GM12892 (cell line): Measurements from ENCODE around the gene ZFYVE27.

Experiments
- DNase-seq: peaks from one replicate; pipeline ENCODE4 v3.0.0; 2011; ENCODE audit not compliant: insufficient read length
- FAIRE-seq: peaks from 2 replicates; lab custom pipeline; 2011; peaks lifted over from hg19 to GRCh38; lab: Jason Lieb, UNC
- POLR2A ChIP-seq: IDR thresholded peaks from 2 replicates; pipeline ENCODE4 v1.6.1; 2011; ENCODE audit warnings: low read depth, low read length, control low read depth
- POLR2AphosphoS5 ChIP-seq: IDR thresholded peaks from 2 replicates; pipeline ENCODE4 v1.6.1; 2011; ENCODE audit warnings: low read depth, low read length, control low read depth
- TAF1 ChIP-seq: IDR thresholded peaks from 2 replicates; pipeline ENCODE4 v1.6.1; 2011; ENCODE audit warnings: low read depth, mild to moderate bottlenecking, control low read depth, low read length, borderline replicate concordance

ZFYVE27 gene

GRCh38 chr10:97759158-97759887, 22.4 kb downstream of the ZFYVE27 start:
- peak; percentile 71 for DNase-seq
- peak; percentile 36; the same call in 1 of the 2 replicates for TF ChIP-seq POLR2AphosphoS5
- no peak for TF ChIP-seq POLR2A
- no peak for TF ChIP-seq TAF1
- FAIRE-seq = peak; percentile 74

GRCh38 chr10:97759946-97760345, 23.0 kb downstream of the ZFYVE27 start:
- no peak for TF ChIP-seq POLR2A
- TF ChIP-seq TAF1 = no peak
- no peak for TF ChIP-seq POLR2AphosphoS5
- FAIRE-seq (no peak), DNase-seq (no peak)

DNA sequence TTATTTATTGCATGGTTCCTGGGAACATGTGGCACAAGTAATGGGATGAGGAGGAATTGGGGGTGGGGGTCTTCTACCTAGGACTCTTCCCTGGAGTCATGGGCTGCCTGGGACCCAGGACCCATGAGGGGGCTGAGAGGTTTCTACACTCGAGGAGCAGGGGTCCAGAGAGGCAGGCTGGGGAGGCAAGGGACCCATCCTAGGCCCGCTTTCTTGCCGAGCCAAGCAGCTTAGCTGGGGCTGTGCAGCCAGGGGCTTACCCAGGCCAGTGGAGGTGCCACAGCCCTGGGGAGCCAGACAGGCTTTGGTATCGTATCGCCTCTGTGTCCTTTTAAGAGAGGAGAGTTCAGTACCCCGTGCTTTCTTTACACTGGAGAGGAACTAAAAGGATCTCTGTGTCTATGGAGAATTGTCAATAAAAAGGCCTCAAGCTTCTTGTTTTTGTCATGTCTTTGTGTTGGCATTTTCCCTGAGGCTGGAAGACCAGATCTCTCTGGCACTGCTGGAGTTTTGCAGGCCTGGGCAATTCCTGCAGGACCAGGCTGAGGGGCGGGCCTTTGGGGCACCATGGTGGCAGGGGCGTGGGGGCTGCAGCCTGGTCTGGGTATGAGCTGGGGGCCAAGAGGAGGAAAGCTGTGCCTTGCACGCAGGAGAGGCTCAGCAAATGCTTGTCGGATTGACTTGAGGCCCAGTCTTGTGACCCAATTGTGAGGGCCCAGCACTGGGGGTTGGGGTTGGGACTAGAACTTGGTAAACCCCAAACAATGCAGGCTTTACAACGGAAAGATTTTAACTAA, 23.7 kb downstream of the ZFYVE27 start:
- TF ChIP-seq POLR2A (no peak), POLR2AphosphoS5 (no peak), TAF1 (no peak)
- no peak for FAIRE-seq

DNA sequence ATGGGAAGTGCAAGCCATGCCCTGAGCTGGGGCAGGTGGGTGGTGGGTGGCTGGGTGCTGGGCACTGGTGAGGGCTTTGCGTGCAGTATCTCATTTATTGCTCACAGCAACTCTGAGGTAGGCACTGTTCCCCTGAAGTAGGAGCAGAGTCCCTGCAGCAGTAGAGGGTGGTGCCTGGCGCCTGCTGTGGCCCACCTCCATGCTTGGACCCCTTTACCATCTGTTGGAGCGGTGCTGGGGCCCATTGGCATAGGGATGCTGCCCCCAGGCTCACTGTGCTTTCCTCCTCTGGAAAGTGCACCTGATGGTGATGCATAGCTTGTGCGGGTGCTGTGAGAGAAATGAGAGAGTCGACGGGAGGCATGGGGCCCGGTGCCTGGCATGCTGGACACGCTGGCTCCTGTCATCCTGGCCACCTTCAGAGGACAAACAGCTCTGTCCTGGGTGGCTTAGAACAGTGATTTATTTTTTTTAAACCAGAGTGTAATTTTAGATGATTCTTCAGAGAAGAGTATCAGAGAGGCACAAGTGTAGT, 24.5 kb downstream of the ZFYVE27 start:
- no peak for FAIRE-seq

More for the DNA sequence above, 23.7 kb downstream of the ZFYVE27 start:
- DNase-seq = no peak

DNA sequence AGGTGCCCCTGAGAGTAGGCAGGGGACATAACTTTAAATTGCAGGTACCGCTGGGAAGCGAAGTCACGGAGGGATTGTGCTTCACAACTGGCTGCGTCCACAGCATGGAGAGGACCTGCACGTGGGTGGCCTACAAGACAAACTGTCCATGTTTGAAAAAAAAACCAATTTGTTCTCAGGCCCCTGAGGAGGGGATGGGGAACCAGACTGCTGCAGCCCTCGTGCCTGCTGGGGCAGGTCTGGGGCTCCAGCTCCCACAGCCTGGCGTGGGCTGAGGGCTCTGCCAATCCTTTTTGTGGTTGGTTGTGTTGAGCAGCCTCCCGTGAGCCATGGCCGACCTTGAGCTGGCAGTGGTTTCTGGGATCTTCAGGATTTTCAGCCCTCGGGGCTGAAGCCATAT, 25.1 kb downstream of the ZFYVE27 start:
- TF ChIP-seq POLR2A (no peak), POLR2AphosphoS5 (no peak), TAF1 (no peak)
- FAIRE-seq (no peak), DNase-seq (no peak)

More for the DNA sequence above, 24.5 kb downstream of the ZFYVE27 start:
- TF ChIP-seq POLR2AphosphoS5 (peak; percentile 13; the same call in 1 of the 2 replicates), POLR2A (no peak)
- no peak for DNase-seq

- no peak for TF ChIP-seq POLR2AphosphoS5
- no peak for TF ChIP-seq POLR2A
- no peak for TF ChIP-seq TAF1
- FAIRE-seq (no peak), DNase-seq (no peak)
Observed at GRCh38 chr10:97762816-97763215, 25.9 kb downstream of the ZFYVE27 start.

- no peak for FAIRE-seq
- no peak for TF ChIP-seq POLR2AphosphoS5
- TF ChIP-seq TAF1 = no peak
- TF ChIP-seq POLR2A = no peak
- no peak for DNase-seq
Observed at GRCh38 chr10:97763411-97763810, 26.5 kb downstream of the ZFYVE27 start.

GRCh38 chr10:97763947-97764346, 27.0 kb downstream of the ZFYVE27 start:
- TF ChIP-seq TAF1 (no peak), POLR2A (no peak), POLR2AphosphoS5 (no peak)
- FAIRE-seq (no peak), DNase-seq (no peak)

DNA sequence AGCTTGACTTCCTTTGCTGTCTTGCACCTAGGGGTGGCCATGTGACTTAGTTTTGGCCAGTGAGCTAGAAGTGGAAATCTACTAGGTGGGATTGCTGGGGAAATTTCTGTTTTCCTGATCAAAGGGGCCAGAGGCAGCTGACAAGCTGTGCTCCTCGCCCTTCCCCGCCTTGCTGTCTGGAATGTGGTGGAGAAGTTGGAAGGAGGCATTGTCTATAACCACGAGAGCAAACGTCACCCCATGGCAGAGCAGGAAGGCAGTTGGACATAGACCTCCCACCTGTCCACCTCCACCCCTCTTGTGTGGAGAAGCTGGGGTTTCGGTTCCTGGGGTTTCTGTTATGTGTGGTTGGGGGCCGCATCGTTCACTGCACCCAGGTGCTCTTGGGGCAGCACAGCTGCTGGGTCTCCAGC, 27.6 kb downstream of the ZFYVE27 start:
- TF ChIP-seq POLR2A = no peak
- DNase-seq (no peak), FAIRE-seq (no peak)

DNA sequence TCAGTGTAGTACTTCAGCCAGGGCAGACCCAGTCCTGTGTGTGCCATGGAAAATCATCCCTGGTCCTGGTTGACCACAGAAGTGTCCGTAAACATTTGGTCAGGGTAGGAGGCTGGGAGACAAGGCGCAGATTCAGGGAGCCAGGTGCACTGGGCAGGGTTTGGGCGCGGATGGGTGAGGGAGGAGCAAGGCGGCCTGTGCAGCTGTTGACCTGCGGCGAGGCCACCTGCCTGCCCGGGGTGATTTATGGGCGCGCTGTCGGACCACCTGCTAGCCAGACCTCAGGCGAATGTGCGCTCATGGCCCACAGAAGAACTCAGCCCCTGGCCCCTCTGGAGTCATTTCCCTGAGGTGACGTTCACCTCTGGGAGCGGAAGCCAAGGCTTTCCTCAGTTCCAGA, 28.3 kb downstream of the ZFYVE27 start:
- FAIRE-seq (no peak), DNase-seq (no peak)
- TF ChIP-seq TAF1 (no peak), POLR2A (no peak), POLR2AphosphoS5 (no peak)

- FAIRE-seq (no peak), DNase-seq (no peak)
- TF ChIP-seq TAF1 = no peak
Observed at GRCh38 chr10:97766106-97766810, 29.3 kb downstream of the ZFYVE27 start.
